Ishikawa (cell line): ENCODE results near the gene FOXJ3.

ENCODE experiments used
- CEBPB ChIP-seq: IDR thresholded peaks from 2 replicates; pipeline ENCODE4 v1.6.1; 2012
- CREB1 ChIP-seq: IDR thresholded peaks from 2 replicates; pipeline ENCODE4 v1.6.1; 2012; ENCODE audit warnings: low read depth
- EGR1 ChIP-seq: IDR thresholded peaks from 2 replicates; pipeline ENCODE4 v1.6.1; 2012
- EP300 ChIP-seq: IDR thresholded peaks from 2 replicates; pipeline ENCODE4 v1.6.1; 2012; ENCODE audit warnings: borderline replicate concordance
- FOXM1 ChIP-seq: IDR thresholded peaks from 2 replicates; pipeline ENCODE4 v1.6.1; 2012; ENCODE audit warnings: low read depth, borderline replicate concordance
- MAX ChIP-seq: IDR thresholded peaks from 2 replicates; pipeline ENCODE4 v1.6.1; 2012
- NFIC ChIP-seq: IDR thresholded peaks from 2 replicates; pipeline ENCODE4 v1.6.1; 2012
- RAD21 ChIP-seq: IDR thresholded peaks from 2 replicates; pipeline ENCODE4 v1.6.1; 2012; ENCODE audit warnings: low read depth
- REST ChIP-seq: IDR thresholded peaks from 2 replicates; pipeline ENCODE4 v1.6.1; 2012; ENCODE audit warnings: low read depth, mild to moderate bottlenecking
- TAF1 ChIP-seq: IDR thresholded peaks from 2 replicates; pipeline ENCODE4 v1.6.1; 2012; ENCODE audit warnings: low read depth, mild to moderate bottlenecking
- TCF12 ChIP-seq: IDR thresholded peaks from 2 replicates; pipeline ENCODE4 v1.6.1; 2012; ENCODE audit warnings: low read depth
- TEAD4 ChIP-seq: IDR thresholded peaks from 2 replicates; pipeline ENCODE4 v1.6.1; 2012
- USF1 ChIP-seq: IDR thresholded peaks from 2 replicates; pipeline ENCODE4 v1.6.1; 2012
- YY1 ChIP-seq: IDR thresholded peaks from 2 replicates; pipeline ENCODE4 v1.6.1; 2012; ENCODE audit warnings: low read depth
- ZBTB7A ChIP-seq: IDR thresholded peaks from 2 replicates; pipeline ENCODE4 v1.6.1; 2012; ENCODE audit warnings: low read depth

The FOXJ3 gene

GRCh38 chr1:42259059-42259738 is 75.8 kb downstream of the FOXJ3 start:
- TF ChIP-seq EP300 (no peak), NFIC (no peak), CEBPB (no peak), TEAD4 (no peak), ZBTB7A (no peak), RAD21 (no peak), YY1 (no peak), REST (no peak), USF1 (no peak), TAF1 (no peak), EGR1 (no peak), MAX (no peak), FOXM1 (no peak), TCF12 (no peak), CREB1 (no peak)

GRCh38 chr1:42258218-42258617 is 76.8 kb downstream of the FOXJ3 start:
- TF ChIP-seq REST = no peak
- TF ChIP-seq EGR1 = no peak
- TF ChIP-seq TCF12 = no peak

GRCh38 chr1:42251042-42251441 is 84.0 kb downstream of the FOXJ3 start:
- TF ChIP-seq CEBPB (no peak), RAD21 (no peak), USF1 (no peak), TEAD4 (no peak), MAX (no peak), REST (no peak), EGR1 (no peak), TCF12 (no peak), NFIC (no peak), EP300 (no peak), CREB1 (no peak), TAF1 (no peak), ZBTB7A (no peak)

GRCh38 chr1:42250164-42250563 is 84.9 kb downstream of the FOXJ3 start:
- TF ChIP-seq TCF12 = no peak
- TF ChIP-seq EGR1 = no peak
- TF ChIP-seq ZBTB7A = no peak
- no peak for TF ChIP-seq CEBPB
- TF ChIP-seq FOXM1 = no peak
- no peak for TF ChIP-seq EP300
- TF ChIP-seq CREB1 = no peak
- no peak for TF ChIP-seq YY1
- TF ChIP-seq USF1 = no peak
- no peak for TF ChIP-seq RAD21
- no peak for TF ChIP-seq REST
- TF ChIP-seq TAF1 = no peak
- TF ChIP-seq TEAD4 = no peak
- TF ChIP-seq MAX = no peak
- TF ChIP-seq NFIC = no peak
